ENCODE data around the gene SLC35E4. TPM values are rescaled to one million over a fixed set of nuclear protein-coding genes. Genes with fewer than 3 reads are reported as not detected.

Gene SLC35E4
- total RNA-seq, 1 experiment from 2014 or later = 5.3 TPM

GRCh38 chr22:30601464-30601863 lies 34.1 kb upstream of the SLC35E4 start:
- CTCF ChIA-PET = interaction anchor here (0.6 to 2.4 kb wide), 30 partner anchors 10 to 1206 kb away, joined by 3 to 11 read pairs (median 4); partner anchors contain the start of genes GAL3ST1 and PES1
- no peak overlapping the region for H3K4me3 Mint-ChIP-seq
- ATAC-seq = no peak
- POLR2A ChIA-PET = no interaction called here
- H3K36me3 Mint-ChIP-seq = no peaks in the 10 kb centered on the region
- no peak for DNase-seq (ENCODE audit: low spot score)
- H3K4me1 Mint-ChIP-seq = peaks cover 13% of the 10 kb centered on the region
- H3K27ac Mint-ChIP-seq = no peak overlapping the region
- TF ChIP-seq USF2 (CRISPR knock-in tag; IDR thresholded peaks at IDR 0.05) (no peak), SP1 (CRISPR knock-in tag; conservative IDR thresholded peaks at IDR 0.05) (no peak), ZNF263 (CRISPR knock-in tag; IDR thresholded peaks at IDR 0.05; ENCODE audit: low read depth) (no peak), ZNF425 (CRISPR knock-in tag; conservative IDR thresholded peaks at IDR 0.05) (no peak), E2F1 (CRISPR knock-in tag; IDR thresholded peaks at IDR 0.05) (no peak), ZNF512 (CRISPR knock-in tag; IDR thresholded peaks at IDR 0.05; ENCODE audit: borderline replicate concordance) (no peak), ZBTB43 (CRISPR knock-in tag; IDR thresholded peaks at IDR 0.05) (no peak), ZNF671 (CRISPR knock-in tag; IDR thresholded peaks at IDR 0.05) (no peak), JAZF1 (CRISPR knock-in tag; IDR thresholded peaks at IDR 0.05) (no peak), NR1H2 (CRISPR knock-in tag; IDR thresholded peaks at IDR 0.05) (no peak), HMGXB4 (CRISPR knock-in tag; IDR thresholded peaks at IDR 0.05) (no peak), STAT6 (CRISPR knock-in tag; conservative IDR thresholded peaks at IDR 0.05; ENCODE audit: low read depth) (no peak)
- peaks cover 7% of the 10 kb centered on the region; the same call in 1 of the 2 replicates for H3K9me3 Mint-ChIP-seq
- H3K27me3 Mint-ChIP-seq (ENCODE audit: low read depth) = no peaks in the 10 kb centered on the region

- ChIA-PET POLR2A (no interaction called here), CTCF (interaction anchor here (0.6 to 2.4 kb wide), 29 partner anchors 11 to 1206 kb away, joined by 3 to 11 read pairs (median 4); partner anchors contain the start of gene PES1)
- peaks cover 7% of the 10 kb centered on the region; the same call in 1 of the 2 replicates for H3K9me3 Mint-ChIP-seq
- no peaks in the 10 kb centered on the region for H3K27me3 Mint-ChIP-seq (ENCODE audit: low read depth)
- ATAC-seq = peak; percentile 6; the same call in 1 of the 2 replicates
- peaks cover 15% of the 10 kb centered on the region for H3K4me1 Mint-ChIP-seq
- no peaks in the 10 kb centered on the region for H3K36me3 Mint-ChIP-seq
- peak overlapping the region; percentile 88; the same call in 1 of the 2 replicates for H3K27ac Mint-ChIP-seq
- TF ChIP-seq NFE2L1 (CRISPR knock-in tag; IDR thresholded peaks at IDR 0.05) (no peak), ARID4B (CRISPR knock-in tag; IDR thresholded peaks at IDR 0.05; ENCODE audit: borderline replicate concordance) (no peak), ATF3 (CRISPR knock-in tag; conservative IDR thresholded peaks at IDR 0.05) (no peak), CREM (CRISPR knock-in tag; IDR thresholded peaks at IDR 0.05) (no peak)
- no peak overlapping the region for H3K4me3 Mint-ChIP-seq
- no peak for DNase-seq (ENCODE audit: low spot score)
Measured at GRCh38 chr22:30602049-30602448, 33.5 kb upstream of the SLC35E4 start.

Measured in WTC11 (cell line).